Activated T-helper 17 cell treated with anti-CD3 and anti-CD28 coated beads, Interleukin-2, amount 50 U/mL, for 72 hours (primary cell): ENCODE measurements around the gene ZFHX2. TPM values are rescaled to one million over a fixed set of nuclear protein-coding genes. Genes with fewer than 3 reads are reported as not detected.
A peak's percentile ranks its signal among the peaks of the same experiment; 100 is the strongest.

Source experiments
- ATAC-seq: fragments of 150-1000 bp; cut with Tn5 transposase; replicated peaks from 2 replicates; pipeline ENCODE4 v1.10.0; 2021; ENCODE audit warnings: mild to moderate bottlenecking, moderate library complexity
- H3K27ac Mint-ChIP-seq: one replicate; pipeline ENCODE4 v1.8.0; 2022; ENCODE audit warnings: mixed read lengths
- H3K27me3 Mint-ChIP-seq: one replicate; pipeline ENCODE4 v1.8.0; 2022; ENCODE audit warnings: mixed read lengths
- H3K36me3 Mint-ChIP-seq: one replicate; pipeline ENCODE4 v1.8.0; 2022; ENCODE audit warnings: low read depth, mild to moderate bottlenecking, mixed read lengths
- H3K4me1 Mint-ChIP-seq: one replicate; pipeline ENCODE4 v1.8.0; 2022; ENCODE audit warnings: mixed read lengths
- H3K4me3 Mint-ChIP-seq: one replicate; pipeline ENCODE4 v1.8.0; 2022; ENCODE audit warnings: mild to moderate bottlenecking, mixed read lengths
- H3K9me3 Mint-ChIP-seq: one replicate; pipeline ENCODE4 v1.8.0; 2022; ENCODE audit warnings: mixed read lengths
- total RNA-seq, 2 donors: library from RNA; stranded (reverse); gene quantifications; one replicate each; pipeline ENCODE4 v1.2.3, GENCODE V29; 2022

The ZFHX2 gene
- total RNA-seq, 2 donors from 2014 or later, result 2.1 to 2.3 TPM

GRCh38 chr14:23567186-23568020, 15.8 kb upstream of the ZFHX2 start, which contains the start of gene AP1G2:
Gene AP1G2 (minus strand): TSS chr14:23567791. CDS start chr14:23567314, 477 bp downstream.
- peak within 1 kb of the TSS; percentile 98 for H3K27ac Mint-ChIP-seq
- H3K36me3 Mint-ChIP-seq, result peaks cover 53% of the 10 kb centered on the region
- no peaks in the 10 kb centered on the region for H3K9me3 Mint-ChIP-seq
- peaks cover 25% of the 10 kb centered on the region for H3K4me1 Mint-ChIP-seq
- peak within 1 kb of the TSS; percentile 98 for H3K4me3 Mint-ChIP-seq
- peak; percentile 99 for ATAC-seq
- H3K27me3 Mint-ChIP-seq, result peaks cover 5% of the 10 kb centered on the region

DNA sequence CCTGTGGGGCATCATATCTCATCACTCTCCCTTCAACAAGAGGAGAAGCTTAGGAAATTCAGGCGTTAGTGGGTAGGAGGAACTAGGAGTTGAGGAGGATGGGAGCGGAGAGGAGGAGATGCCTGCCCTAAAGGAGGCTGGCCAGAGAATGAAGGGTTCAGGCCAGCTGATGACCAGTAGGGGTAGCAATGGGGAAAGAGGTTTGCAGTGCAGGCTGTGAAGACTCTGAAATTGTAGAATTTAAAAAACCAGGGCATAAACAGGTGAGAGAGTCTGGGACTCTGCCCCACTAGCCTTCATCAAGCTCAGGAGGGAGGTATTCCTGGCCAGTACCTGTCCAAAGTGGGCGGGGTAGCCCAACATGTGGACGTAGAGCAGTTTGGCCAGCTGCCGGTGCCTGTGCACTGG, 15.2 kb upstream of the ZFHX2 start:
- peak overlapping the region; percentile 98 for H3K27ac Mint-ChIP-seq
- no peaks in the 10 kb centered on the region for H3K9me3 Mint-ChIP-seq
- peaks cover 59% of the 10 kb centered on the region for H3K36me3 Mint-ChIP-seq
- ATAC-seq, result no peak
- H3K4me3 Mint-ChIP-seq, result peak overlapping the region; percentile 98
- H3K27me3 Mint-ChIP-seq, result no peaks in the 10 kb centered on the region
- peaks cover 22% of the 10 kb centered on the region for H3K4me1 Mint-ChIP-seq

DNA sequence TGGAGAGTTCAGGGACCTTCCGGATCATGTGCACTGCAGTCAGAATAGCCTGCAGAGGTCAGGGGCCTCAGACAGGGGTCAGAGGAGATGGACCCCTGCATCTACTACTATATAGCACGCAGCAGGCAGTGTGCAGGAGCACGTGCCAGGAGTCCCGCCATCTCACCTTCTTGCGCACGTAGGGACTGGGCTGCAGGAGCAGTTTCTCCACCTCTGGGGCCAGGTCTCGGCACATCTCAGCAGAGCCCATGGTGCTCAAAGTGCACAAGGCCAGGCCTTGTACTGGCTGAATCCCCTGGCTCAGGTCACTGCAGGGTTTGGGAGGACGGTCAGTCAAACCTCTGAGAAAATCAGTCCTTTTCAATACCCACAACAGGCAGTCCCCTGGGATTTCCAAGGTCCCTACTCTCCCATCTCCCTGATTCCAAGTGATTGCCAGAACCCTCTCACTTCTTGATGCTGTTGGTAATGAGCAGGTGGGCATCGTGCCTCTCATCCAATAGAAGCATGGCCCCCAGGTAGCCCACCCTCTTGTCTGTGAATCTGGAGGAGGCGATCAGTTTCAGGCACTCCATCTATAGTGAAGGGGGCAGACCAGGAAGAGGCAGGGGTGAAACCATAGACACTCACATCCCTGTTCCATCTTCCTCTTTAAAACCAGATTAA, 14.7 kb upstream of the ZFHX2 start:
- Mint-ChIP-seq H3K9me3 (no peaks in the 10 kb centered on the region), H3K36me3 (peaks cover 65% of the 10 kb centered on the region), H3K4me3 (peak overlapping the region; percentile 98), H3K27me3 (no peaks in the 10 kb centered on the region), H3K27ac (peak overlapping the region; percentile 98), H3K4me1 (peaks cover 26% of the 10 kb centered on the region)
- ATAC-seq, result no peak

DNA sequence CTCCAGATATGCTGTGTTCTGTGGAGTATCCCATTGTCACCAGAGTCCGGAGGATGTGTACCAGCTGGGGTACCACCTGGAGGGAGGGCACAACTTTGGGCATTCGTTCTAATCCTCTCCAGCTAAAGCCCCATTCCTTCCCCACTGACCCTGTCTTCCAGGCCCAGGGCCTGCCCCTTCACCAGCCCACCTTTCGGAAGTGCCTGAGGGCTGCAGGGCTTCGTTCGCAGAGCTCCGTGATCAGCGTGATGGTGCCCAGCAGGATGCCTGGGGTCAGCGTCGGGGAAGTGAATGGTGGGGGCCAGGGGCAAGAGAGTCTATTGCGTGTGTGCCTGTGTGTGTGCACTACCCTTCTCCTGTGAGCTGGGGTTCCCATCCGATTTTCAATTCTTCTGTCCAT, 14.1 kb upstream of the ZFHX2 start:
- Mint-ChIP-seq H3K27ac (no peak overlapping the region), H3K4me3 (peak overlapping the region; percentile 11), H3K36me3 (peaks cover 71% of the 10 kb centered on the region), H3K27me3 (no peaks in the 10 kb centered on the region), H3K4me1 (peaks cover 26% of the 10 kb centered on the region), H3K9me3 (no peaks in the 10 kb centered on the region)
- ATAC-seq, result no peak

- Mint-ChIP-seq H3K4me3 (no peak overlapping the region), H3K27me3 (no peaks in the 10 kb centered on the region), H3K36me3 (peaks cover 78% of the 10 kb centered on the region), H3K27ac (peak overlapping the region; percentile 63), H3K9me3 (no peaks in the 10 kb centered on the region), H3K4me1 (peaks cover 30% of the 10 kb centered on the region)
- ATAC-seq, result no peak
Observed at GRCh38 chr14:23564876-23565275, 13.3 kb upstream of the ZFHX2 start.

DNA sequence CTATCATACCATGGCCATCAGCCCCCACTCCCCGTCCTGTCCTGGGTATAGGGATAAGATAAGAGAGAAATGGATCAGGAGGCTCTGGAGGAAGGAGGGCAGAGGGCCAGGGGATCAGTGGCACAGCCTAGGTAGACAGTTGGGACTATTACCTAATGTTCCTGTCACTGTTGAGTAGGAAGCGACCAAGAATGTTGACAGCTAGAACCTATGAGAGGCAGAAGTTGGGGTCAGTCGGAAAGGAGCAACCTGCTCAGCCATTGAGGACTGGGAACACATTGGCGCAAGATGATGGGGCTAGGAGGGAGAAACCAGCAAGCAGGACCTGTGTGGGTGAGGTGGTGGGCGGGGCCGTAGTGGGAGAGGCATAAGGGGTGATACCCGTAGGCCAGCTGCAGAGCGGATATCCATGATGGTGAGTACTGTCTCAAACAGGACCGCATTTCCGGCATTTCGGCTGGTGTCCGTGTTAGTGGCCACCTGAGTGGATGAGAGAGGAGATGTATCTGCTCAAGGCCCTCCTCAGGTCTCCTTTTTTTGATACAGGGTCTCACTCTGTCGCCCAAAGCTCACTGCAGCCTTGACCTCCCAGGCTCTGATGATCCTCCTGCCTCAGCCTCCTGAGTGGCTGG, 12.7 kb upstream of the ZFHX2 start:
- no peak for ATAC-seq
- peaks cover 84% of the 10 kb centered on the region for H3K36me3 Mint-ChIP-seq
- H3K27ac Mint-ChIP-seq, result peak overlapping the region; percentile 63
- H3K4me1 Mint-ChIP-seq, result peaks cover 30% of the 10 kb centered on the region
- no peak overlapping the region for H3K4me3 Mint-ChIP-seq
- no peaks in the 10 kb centered on the region for H3K9me3 Mint-ChIP-seq
- no peaks in the 10 kb centered on the region for H3K27me3 Mint-ChIP-seq

- Mint-ChIP-seq H3K4me1 (peaks cover 23% of the 10 kb centered on the region), H3K36me3 (peaks cover 91% of the 10 kb centered on the region), H3K9me3 (no peaks in the 10 kb centered on the region), H3K4me3 (no peak overlapping the region), H3K27me3 (no peaks in the 10 kb centered on the region), H3K27ac (peak overlapping the region; percentile 36)
- ATAC-seq, result no peak
Observed at GRCh38 chr14:23563473-23564180, 12.1 kb upstream of the ZFHX2 start.

DNA sequence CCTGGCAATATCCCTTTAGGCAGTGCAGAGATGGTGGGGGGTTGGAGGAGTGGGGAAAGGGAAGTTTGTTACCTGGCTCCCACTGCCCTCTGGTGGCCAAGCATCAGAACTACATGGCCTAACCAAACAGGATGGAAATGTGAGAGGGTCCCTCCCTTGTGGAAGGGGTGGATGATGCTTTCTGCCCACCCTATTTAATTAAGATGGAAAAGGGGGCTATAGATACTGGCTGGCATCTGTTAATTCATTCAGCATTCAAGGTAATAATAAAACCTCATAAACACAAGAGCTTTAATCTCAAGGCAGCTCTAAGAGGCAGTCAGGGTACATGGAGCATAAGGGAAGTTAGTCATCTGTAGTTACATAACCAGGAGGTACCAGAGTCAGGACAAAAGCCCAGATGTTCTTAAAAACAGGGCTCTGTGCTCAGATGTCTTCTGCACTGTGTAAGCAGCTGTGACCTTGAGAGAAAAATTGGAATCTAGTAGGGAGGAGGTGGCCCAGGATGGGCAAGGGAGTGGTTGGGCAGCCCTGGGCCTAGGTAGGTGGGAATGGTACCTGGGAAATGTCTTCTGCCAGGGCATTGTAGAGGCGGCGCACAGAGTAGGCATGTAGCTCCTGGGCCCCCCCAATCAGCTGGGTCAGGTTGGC, 11.4 kb upstream of the ZFHX2 start:
- Mint-ChIP-seq H3K4me3 (no peak overlapping the region), H3K36me3 (peaks cover 97% of the 10 kb centered on the region), H3K4me1 (peaks cover 23% of the 10 kb centered on the region), H3K27me3 (no peaks in the 10 kb centered on the region), H3K9me3 (no peaks in the 10 kb centered on the region), H3K27ac (peak overlapping the region; percentile 36)
- no peak for ATAC-seq

DNA sequence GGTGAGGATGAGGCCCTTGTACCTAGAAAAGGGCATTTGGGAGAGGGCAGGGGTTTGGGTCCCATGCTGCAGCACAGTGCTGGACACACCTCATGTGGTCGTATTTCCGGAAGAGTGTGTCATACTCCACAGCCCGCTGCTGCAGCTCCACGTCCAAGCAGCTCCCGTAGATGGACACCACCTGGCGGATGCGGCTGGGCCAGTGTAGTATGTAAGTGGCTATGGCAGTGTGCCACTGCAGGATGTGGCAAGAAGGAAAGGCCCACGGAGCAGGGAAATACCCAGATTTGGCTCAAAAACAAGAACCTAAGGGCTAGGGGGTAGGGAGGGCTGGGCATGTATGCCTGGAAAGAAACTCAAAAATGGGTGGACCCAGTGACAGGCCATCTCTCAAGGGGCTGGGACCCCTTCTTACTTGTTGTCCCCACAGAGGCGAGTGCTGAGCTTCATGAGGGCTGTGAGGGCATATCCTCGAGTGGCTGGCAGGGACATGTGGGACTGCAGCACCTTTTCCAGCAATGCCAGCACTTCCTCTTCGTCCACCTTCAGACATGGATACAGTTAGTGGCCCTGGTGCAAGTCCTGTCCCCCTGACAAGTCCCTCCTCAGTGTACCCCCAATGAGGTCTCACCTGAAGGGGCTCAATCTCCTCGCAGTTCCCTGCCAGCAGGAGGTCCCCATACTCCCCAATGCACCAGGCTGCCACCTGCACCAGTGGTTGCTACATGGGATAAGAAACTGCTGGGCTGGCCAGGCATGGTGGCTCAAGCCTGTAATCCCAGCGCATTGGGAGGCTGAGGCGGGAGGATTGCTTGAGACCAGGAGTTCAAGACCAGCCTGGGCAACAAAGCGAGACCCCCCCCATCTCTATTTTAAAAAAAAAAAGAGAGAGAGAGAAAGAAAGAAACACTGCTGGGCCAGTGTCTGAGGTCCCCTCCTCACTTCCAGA, 10.6 kb upstream of the ZFHX2 start:
- no peak for ATAC-seq
- Mint-ChIP-seq H3K9me3 (no peaks in the 10 kb centered on the region), H3K27me3 (no peaks in the 10 kb centered on the region), H3K4me3 (no peak overlapping the region), H3K36me3 (peaks cover 97% of the 10 kb centered on the region), H3K4me1 (peaks cover 26% of the 10 kb centered on the region), H3K27ac (peak overlapping the region; percentile 76)

DNA sequence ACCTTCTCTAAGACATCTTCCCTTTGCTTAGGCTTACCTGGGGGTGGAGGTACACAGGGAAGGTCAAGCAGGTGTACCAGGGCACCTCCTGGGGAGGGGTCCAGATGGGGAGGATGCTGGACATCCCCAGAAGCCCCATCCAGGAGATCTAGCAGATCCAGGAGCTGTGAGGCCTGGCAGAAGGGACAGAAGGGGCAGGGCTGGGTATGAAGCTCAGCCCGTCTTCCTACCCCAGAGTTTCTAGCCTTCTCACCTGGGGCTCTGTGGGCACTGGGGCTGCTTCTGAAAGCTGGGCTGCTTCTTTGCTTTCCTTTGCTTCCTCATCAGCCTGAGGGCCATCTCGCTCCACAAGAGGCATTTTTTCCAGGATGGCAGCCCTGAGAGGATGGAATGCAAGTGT, 9.7 kb upstream of the ZFHX2 start:
- Mint-ChIP-seq H3K36me3 (peaks cover 89% of the 10 kb centered on the region), H3K4me1 (peaks cover 31% of the 10 kb centered on the region)
- no peak for ATAC-seq

DNA sequence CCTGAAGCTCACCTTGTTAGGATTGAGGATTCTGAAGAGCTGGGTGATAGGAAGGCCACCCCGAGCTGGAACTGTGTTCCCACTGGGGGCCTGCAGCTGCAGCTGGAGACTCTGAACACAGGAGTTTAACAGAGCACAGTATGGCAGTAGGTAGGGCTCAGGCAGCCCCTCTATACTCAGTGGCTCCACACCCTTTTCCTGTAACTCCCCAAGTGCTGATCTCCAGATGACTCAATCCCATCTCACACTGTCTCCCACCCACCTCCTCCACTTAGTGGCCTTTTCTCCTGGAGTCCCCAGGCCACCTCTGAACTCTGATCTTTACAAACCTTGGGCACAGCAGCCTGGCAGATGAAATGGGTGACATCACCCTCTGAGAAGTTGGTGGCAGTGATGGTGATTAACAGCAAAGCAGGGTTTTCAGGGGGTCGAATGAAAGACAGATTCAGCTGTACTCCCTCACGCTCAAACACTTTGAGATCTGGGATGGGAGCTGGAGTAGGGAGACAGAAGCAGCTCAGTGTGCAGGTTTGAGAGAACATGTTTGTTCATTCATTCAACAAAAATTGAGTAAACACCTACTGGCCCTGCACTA, 8.5 kb upstream of the ZFHX2 start:
- H3K27ac Mint-ChIP-seq, result peak overlapping the region; percentile 76
- peaks cover 77% of the 10 kb centered on the region for H3K36me3 Mint-ChIP-seq
- no peak overlapping the region for H3K4me3 Mint-ChIP-seq
- no peaks in the 10 kb centered on the region for H3K9me3 Mint-ChIP-seq
- peaks cover 37% of the 10 kb centered on the region for H3K4me1 Mint-ChIP-seq
- ATAC-seq, result no peak
- no peaks in the 10 kb centered on the region for H3K27me3 Mint-ChIP-seq

More for the DNA sequence above, 9.7 kb upstream of the ZFHX2 start:
- no peak overlapping the region for H3K4me3 Mint-ChIP-seq
- no peaks in the 10 kb centered on the region for H3K9me3 Mint-ChIP-seq
- H3K27me3 Mint-ChIP-seq, result no peaks in the 10 kb centered on the region
- H3K27ac Mint-ChIP-seq, result peak overlapping the region; percentile 76

DNA sequence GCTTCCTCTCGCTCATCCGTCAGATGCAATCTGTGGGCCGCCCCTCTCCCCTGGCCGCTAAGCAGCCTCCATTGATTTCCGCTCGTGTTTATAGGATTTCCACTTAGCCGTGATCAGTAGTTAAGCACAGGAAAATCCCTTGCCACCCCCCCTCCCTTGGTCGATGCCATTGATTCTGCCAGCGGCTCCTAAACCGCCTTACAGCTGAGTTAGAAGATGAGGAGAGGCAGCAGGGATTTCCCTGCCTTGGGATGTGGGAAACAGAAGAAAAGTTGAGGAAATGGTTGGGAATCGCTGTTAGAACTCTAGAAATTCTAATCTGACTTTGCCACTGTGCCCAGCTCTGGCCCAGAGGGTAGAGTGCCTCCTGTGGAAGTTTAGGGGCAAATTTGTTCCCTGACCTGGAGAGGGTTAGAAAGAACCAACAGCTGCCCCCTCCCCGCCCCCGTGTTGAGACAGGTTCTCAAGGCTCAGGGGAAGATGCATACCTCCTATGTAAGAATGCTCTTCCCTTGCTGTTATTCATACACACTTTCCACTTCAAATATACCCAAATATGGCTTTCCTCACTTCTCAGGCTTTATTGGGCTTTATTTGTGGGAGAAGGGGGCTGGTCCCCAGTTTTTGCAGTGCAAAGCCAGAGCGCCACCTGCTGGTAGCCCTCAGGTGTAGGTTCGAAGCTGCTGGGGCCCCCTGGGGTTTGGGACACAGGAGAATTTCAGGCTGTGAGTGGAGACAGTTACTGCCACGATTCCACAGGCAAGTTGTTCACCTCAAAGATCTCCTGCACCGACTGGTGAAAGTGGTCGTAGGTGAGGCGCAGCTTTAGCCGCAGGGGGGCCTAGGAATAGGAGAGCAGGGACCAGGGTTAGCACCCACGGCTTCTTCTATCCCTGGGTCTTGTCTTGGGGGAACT, 7.7 kb upstream of the ZFHX2 start:
- Mint-ChIP-seq H3K4me3 (peak overlapping the region; percentile 90), H3K36me3 (peaks cover 69% of the 10 kb centered on the region), H3K9me3 (no peaks in the 10 kb centered on the region)

More for the DNA sequence above, 7.7 kb upstream of the ZFHX2 start:
- no peak for ATAC-seq
- no peaks in the 10 kb centered on the region for H3K27me3 Mint-ChIP-seq
- peak overlapping the region; percentile 76 for H3K27ac Mint-ChIP-seq
- peaks cover 37% of the 10 kb centered on the region for H3K4me1 Mint-ChIP-seq
